HG03575 (cell line): ENCODE data around the gene COL5A3.

ENCODE experiments used
- ATAC-seq: cut with Tn5 transposase; IDR thresholded peaks from one replicate; pipeline ENCODE4 v1.9.1; 2021; ENCODE audit not compliant: unreplicated experiment, insufficient number of reproducible peaks, low FRiP score; ENCODE audit errors: extremely low read depth

COL5A3 gene

DNA sequence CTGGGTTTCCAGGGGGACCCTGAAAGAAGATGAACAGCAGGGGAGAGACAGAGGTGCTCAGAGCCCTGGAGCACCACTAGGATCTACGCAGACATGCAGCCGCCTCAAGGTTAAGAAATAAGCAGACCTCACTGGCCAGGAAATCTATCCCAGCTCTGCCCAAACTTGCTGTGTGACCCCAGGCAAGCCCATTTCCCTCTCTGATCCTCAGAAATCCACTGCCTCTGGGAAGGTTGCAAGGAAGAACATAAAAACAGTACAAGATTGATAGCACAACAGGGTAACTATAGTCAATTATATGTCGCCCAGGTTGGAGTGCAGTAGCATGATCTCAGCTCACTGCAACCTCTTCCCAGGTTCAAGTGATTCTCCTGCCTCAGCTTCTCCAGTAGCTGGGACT lies 20.8 kb downstream of the COL5A3 start:
- no peak for ATAC-seq

- ATAC-seq: no peak
These were observed 23.5 kb downstream of the COL5A3 start for GRCh38 chr19:9986787-9987281.

DNA sequence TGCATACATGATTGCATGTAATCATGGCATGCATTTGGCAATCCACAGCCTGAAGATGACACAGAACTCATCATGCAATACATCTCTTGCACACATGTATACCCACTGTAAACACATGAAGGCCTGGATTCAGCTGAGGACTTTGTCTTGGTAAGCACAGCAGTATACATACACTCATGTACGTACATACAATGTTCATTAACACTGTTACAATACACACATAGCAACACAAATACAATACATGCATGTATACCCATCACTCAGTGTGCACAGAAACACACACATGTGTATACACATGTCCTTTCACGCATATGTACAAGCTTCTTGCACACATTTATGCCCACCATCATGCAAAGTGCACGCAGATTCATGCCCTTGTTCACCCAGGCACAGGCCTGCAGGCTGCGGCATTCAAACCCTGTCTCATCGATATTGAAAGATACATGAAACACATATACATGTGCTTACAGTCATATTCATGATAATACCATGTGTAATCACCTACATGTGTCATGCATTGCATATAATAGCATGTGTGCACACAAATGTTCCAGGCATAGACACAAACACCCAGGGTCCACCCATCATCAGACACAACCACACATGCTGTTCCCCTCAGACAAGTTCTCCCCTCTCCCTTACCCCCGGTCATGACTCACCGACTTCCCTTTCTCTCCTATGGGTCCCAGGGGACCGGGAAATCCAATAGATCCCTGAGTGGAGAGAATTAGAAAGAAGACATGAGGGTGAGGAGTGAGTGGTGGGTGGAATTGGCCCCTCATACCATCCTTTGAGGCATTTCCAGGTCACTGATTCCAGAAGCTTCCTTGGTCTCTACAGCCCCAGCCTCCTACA lies 28.7 kb downstream of the COL5A3 start:
- ATAC-seq: no peak

- ATAC-seq: no peak
These were observed 38.2 kb downstream of the COL5A3 start for GRCh38 chr19:9972103-9972502.

DNA sequence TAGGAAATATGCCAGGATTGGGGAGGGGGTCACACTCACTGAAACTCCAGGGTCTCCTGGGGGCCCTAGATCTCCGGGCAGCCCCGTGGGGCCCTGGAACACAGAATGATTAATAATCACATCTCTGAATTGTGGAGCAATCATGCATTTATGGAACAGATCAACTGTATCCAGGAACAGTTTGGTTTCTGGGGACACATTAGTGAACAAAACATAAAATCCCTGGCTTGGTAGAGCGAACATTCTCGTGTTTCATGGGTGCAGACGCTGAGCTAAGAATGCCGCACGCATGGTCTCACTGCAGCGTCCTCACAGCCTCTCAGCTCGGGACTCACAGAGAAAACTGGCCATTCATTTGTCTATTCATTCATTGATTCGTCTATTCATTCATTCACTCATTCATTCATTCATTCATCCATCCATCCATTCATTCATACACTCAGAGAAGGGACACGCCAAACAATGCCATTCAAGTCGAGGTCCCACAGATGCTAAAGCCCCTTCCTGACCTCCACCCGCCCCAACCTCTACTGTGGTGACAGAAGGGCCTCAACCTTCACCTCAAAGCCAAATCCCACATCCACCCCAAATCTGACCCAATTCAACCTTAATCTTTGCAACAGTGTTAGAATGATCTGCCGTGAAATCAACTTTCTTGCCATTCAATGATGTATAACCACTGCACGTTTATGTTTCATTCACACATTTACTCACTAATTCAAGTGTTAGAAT lies 39.0 kb downstream of the COL5A3 start:
- no peak for ATAC-seq

- ATAC-seq: no peak
These were observed 39.8 kb downstream of the COL5A3 start for GRCh38 chr19:9970481-9970880.

DNA sequence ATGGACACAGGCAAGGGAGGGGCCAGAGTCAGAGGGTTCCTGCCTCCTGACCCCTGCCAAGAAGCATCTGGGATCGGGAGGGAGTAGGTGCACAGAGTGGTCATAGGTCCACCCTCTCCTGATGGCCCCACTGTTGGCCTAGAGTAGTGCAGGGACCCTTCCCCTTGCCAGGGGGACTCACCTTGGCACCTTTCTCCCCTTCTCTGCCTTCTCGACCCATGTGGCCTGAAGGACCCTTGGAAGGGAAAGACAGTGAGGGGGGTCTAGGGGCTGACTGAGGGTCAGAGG lies 40.7 kb downstream of the COL5A3 start:
- ATAC-seq: no peak

GRCh38 chr19:9968820-9969687 lies 41.2 kb downstream of the COL5A3 start:
- no peak for ATAC-seq

- no peak for ATAC-seq
These were observed 43.0 kb downstream of the COL5A3 start for GRCh38 chr19:9967326-9967725.

DNA sequence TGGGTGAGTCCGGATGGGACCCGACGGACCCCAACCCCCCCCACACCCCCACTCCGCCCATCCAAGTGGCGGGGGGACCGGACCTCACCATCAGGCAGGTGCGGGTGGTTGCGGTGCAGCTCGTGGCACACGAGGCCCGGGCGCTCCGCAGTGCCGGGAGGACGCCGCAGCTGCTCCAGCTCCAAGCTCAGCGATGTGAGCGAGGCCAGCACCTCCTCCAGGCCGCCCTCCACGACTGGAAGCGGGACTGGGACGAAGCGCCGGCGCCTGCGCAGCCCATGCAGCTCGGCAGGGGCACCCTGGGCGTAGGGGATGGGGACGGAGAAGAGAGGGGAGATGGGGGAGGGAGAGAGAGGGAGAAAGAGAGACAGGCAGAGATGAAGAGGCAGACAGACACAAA lies 43.9 kb downstream of the COL5A3 start:
- no peak for ATAC-seq

GRCh38 chr19:9966024-9966423 lies 44.3 kb downstream of the COL5A3 start:
- no peak for ATAC-seq

DNA sequence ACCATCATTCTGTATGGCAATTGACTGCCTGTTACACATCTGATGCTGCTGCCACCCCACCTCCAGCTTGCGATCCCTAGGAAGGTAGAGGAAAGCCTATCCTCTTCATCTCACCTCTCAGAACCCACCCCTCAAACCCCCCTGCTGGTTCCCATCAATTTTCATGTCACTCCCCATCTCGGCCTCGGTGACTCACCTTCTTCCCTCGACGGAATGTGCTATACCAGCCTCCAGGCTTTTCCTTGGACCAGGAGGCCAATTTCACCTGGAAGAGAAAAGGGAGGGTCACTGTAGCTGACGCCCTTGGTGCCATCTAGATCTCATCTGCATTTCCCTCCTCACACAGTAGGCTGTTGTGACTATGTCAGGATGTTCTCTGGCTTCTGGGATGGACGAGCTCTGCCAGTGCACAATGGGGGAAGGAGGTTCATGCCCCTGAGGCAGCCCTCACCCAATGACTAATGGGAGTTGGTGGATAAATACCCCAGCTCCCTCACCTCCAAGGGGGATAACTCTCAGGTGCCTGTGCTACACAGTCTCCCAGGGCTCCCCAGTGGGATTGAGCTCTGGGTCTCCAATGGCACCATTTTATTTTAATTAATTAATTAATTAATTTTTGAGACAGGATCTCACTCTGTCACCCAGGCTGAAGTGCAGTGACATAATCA lies 47.5 kb downstream of the COL5A3 start:
- ATAC-seq: no peak

DNA sequence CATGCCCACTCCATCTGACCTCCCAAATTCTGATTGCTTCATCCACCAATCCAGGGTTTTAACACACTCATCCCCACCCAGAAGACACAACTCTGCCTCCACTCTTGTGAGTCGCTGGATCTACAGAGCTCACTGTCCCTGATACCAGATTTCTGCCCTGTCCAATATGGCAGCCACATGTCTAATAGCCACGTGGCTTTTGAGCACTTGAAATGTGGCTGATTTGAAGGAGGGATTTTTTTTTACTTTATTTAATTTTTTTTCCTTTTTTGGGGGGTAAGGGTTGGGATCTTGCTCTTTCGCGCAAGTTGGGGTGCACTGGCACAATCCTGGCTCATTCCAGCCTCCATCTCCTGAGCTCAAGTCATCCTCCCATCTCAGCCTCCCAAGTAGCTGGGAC lies 49.2 kb downstream of the COL5A3 start:
- no peak for ATAC-seq

DNA sequence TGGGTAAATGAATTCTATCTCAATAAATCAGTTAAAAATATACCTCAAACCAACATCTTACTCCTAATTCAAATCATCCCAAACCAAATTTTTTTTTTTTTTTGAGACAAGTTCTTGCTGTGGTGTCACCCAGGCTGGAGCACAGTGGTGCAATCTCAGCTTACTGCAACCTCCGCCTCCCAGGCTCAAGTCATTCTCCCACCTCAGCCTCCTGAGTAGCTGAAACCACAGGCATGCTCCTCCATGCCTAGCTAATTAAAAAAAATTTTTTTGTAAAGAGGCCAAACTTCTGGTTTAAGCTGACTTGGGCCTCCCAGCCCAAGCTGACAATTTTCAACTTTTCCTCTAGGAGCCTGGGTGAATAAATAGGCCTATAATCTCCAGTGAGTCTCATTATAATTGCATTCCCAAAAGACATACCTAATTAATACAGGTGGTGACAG lies 51.9 kb downstream of the COL5A3 start:
- no peak for ATAC-seq

DNA sequence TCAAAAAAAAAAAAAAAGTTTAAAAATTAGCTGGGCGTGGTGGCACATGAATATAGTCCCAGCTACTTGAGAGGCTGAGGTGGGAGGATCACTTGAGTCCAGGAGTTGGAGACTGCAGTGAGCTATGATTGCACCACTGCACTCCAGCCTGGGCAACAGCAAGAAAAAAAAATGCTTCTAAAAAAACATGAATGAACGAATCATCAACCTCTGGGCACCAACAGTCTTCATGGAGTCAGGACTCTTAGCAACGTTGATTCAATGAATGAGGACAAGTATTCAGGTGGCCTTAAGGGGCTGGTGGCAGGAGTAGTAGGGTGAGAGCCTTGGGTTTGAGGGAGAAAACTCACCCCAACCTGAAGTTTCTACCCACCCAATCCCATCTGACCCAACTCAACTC lies 53.3 kb downstream of the COL5A3 start:
- no peak for ATAC-seq

GRCh38 chr19:9953802-9954542 lies 56.3 kb downstream of the COL5A3 start:
- ATAC-seq: no peak

DNA sequence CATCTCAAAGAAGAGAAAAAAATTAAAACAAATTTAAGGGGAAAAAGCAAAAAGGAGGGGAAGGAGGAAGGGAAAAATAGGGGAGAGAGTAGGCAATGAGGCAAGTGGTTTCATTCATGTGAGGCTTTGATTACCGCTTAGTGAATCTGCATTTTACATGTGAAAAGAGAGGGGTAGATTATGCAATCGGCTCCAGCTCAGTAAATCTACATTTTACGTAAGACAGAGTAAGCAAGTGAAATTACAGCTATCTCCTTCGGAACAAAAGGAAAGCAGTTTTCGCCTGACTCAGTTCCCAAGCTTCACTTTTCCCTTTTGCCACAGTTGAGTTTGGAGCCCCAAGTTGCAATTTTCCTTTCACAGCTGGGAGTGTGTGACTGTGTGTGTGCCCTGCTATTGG lies 58.0 kb downstream of the COL5A3 start:
- no peak for ATAC-seq

DNA sequence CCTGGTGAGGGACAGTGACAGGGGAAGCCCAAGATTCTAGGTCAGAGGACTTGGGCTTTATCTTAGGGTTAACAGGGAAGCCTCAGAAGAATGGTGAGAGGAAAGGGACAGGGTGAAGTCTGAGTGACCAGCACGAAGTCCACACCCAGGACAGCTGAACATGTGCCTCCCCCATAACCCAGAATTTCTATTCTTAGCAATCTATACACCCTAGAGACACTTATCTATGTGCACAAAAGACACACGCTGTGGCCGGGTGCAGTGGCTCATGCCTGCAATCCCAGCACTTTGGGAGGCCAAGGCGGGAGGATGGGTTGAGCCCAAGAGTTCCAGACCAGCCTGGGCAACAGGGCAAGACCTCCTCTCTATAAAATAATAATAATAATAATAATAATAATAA lies 62.9 kb downstream of the COL5A3 start:
- ATAC-seq: no peak
